SKM-1 (cell line): ENCODE measurements around the gene PGS1.

Experiments used
- DNase-seq: peaks from one replicate; lab custom pipeline; 2025; ENCODE audit not compliant: unreplicated experiment; lab: John Stamatoyannopoulos, UW

PGS1 gene

GRCh38 chr17:78406920-78407319 is 28.5 kb downstream of the PGS1 start:
- no peak for DNase-seq

GRCh38 chr17:78407387-78408000 is 29.0 kb downstream of the PGS1 start:
- DNase-seq = no peak

GRCh38 chr17:78408476-78409050 is 30.1 kb downstream of the PGS1 start:
- no peak for DNase-seq

GRCh38 chr17:78409191-78409928 is 30.9 kb downstream of the PGS1 start:
- DNase-seq = no peak

- DNase-seq = no peak
Measured at GRCh38 chr17:78411241-78411857, 32.9 kb downstream of the PGS1 start.

GRCh38 chr17:78412403-78412802 is 34.0 kb downstream of the PGS1 start:
- peak; percentile 19 for DNase-seq

GRCh38 chr17:78414178-78415162 is 36.0 kb downstream of the PGS1 start:
- no peak for DNase-seq

GRCh38 chr17:78415821-78416711 is 37.6 kb downstream of the PGS1 start:
- DNase-seq = no peak

GRCh38 chr17:78416791-78417530 is 38.5 kb downstream of the PGS1 start:
- peak; percentile 62 for DNase-seq

- DNase-seq = no peak
Measured at GRCh38 chr17:78417531-78417909, 39.1 kb downstream of the PGS1 start.

GRCh38 chr17:78418326-78419026 is 40.0 kb downstream of the PGS1 start:
- DNase-seq = no peak

GRCh38 chr17:78419970-78420815 is 41.7 kb downstream of the PGS1 start:
- DNase-seq = no peak

- no peak for DNase-seq
Measured at GRCh38 chr17:78421084-78421533, 42.7 kb downstream of the PGS1 start.

- peak; percentile 43 for DNase-seq
Measured at GRCh38 chr17:78421534-78422266, 43.3 kb downstream of the PGS1 start.

GRCh38 chr17:78422267-78422605 is 43.8 kb downstream of the PGS1 start:
- no peak for DNase-seq

GRCh38 chr17:78422872-78423588 is 44.6 kb downstream of the PGS1 start:
- DNase-seq = no peak
